SK-N-MC (cell line): ENCODE results near the gene UNC5C.

Source experiments
- DNase-seq: peaks from one replicate; pipeline ENCODE4 v3.0.0-alpha.2; 2011; ENCODE audit warnings: low read depth, low spot score
- H3K27ac ChIP-seq: fragments of 200-600 bp; sonication (generic); 2 replicates; pipeline ENCODE4 v1.5.1; 2016; ENCODE audit warnings: mixed run types
- H3K36me3 ChIP-seq: fragments of 200-600 bp; sonication (generic); 2 replicates; pipeline ENCODE4 v1.6.1; 2017; ENCODE audit warnings: antibody characterized with exemption, low read length, mixed read lengths; ENCODE audit not compliant: insufficient read depth
- H3K4me3 ChIP-seq: fragments of 200-600 bp; sonication (generic); 2 replicates; pipeline ENCODE4 v1.5.1; 2016
- H3K9ac ChIP-seq: fragments of 200-600 bp; sonication (generic); 2 replicates; pipeline ENCODE4 v1.8.0; 2017; ENCODE audit warnings: mixed run types, mixed read lengths; ENCODE audit not compliant: insufficient read length
- H3K9me3 ChIP-seq: fragments of 200-600 bp; sonication (generic); 2 replicates; pipeline ENCODE4 v1.6.1; 2017; ENCODE audit warnings: low read depth, mild to moderate bottlenecking, antibody characterized with exemption, low read length, moderate library complexity, mixed read lengths
- EZH2 ChIP-seq: fragments of 200-600 bp; sonication (generic); IDR thresholded peaks from one replicate; pipeline ENCODE4 v1.6.1; 2017; ENCODE audit warnings: antibody characterized with exemption
- FOXP2 ChIP-seq: optimal IDR thresholded peaks from 2 replicates; pipeline ENCODE3; 2011; ENCODE audit warnings: mild to moderate bottlenecking, moderate library complexity; ENCODE audit not compliant: insufficient read depth; ENCODE audit errors: extremely low read length, control extremely low read depth
- POLR2AphosphoS5 ChIP-seq: IDR thresholded peaks from 2 replicates; pipeline ENCODE4 v1.6.1; 2012; ENCODE audit warnings: mild to moderate bottlenecking, low read depth, low read length, borderline replicate concordance

Gene UNC5C

GRCh38 chr4:95251568-95251967 lies 297.2 kb downstream of the UNC5C start:
- TF ChIP-seq FOXP2 (no peak), POLR2AphosphoS5 (no peak), EZH2 (no peak)
- Histone ChIP-seq H3K9me3 (no peaks in the 10 kb centered on the region), H3K4me3 (no peak overlapping the region), H3K27ac (no peak overlapping the region), H3K9ac (no peak overlapping the region), H3K36me3 (no peaks in the 10 kb centered on the region)
- DNase-seq: no peak

GRCh38 chr4:95250544-95251137 lies 298.1 kb downstream of the UNC5C start:
- H3K9ac ChIP-seq: no peak overlapping the region
- H3K36me3 ChIP-seq: no peaks in the 10 kb centered on the region
- H3K27ac ChIP-seq: no peak overlapping the region
- H3K9me3 ChIP-seq: no peaks in the 10 kb centered on the region
- H3K4me3 ChIP-seq: no peak overlapping the region
- no peak for TF ChIP-seq EZH2
- no peak for TF ChIP-seq POLR2AphosphoS5
- TF ChIP-seq FOXP2: no peak
- DNase-seq: peak; percentile 34

DNA sequence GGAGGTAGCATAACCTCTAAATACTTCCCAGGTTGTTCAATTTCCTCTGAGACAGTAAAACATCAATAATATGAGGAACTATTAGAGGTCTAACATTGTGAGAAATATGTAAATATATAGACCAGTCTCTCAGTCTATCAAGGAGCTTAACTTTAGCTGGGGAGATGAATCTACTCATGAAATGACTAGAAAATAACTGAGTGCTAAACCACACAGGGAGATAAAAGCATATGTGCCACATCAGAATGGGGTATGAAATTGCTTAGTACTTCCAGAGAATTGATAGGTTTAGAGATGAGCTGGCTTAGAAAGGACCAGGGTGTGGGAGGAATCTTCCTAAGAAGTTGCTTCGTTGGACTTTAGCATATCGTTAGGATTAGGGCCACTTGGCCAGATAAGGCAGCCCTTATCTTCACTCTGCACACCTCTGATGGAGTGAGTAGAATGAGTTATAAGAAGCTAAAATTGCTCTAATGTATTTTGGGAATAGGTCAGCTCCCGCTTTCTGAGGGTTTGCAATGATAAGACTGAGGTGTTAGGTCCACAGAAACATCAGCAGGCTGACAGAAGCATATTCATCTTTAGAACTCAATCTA lies 299.2 kb downstream of the UNC5C start:
- Histone ChIP-seq H3K36me3 (no peaks in the 10 kb centered on the region), H3K9ac (no peak overlapping the region), H3K27ac (no peak overlapping the region), H3K4me3 (no peak overlapping the region), H3K9me3 (no peaks in the 10 kb centered on the region)
- no peak for TF ChIP-seq FOXP2
- TF ChIP-seq EZH2: no peak
- no peak for DNase-seq

GRCh38 chr4:95248720-95249425 lies 299.9 kb downstream of the UNC5C start:
- TF ChIP-seq FOXP2 (no peak), EZH2 (no peak), POLR2AphosphoS5 (no peak)
- no peak overlapping the region for H3K4me3 ChIP-seq
- DNase-seq: no peak
- no peaks in the 10 kb centered on the region for H3K9me3 ChIP-seq
- no peaks in the 10 kb centered on the region for H3K36me3 ChIP-seq
- H3K9ac ChIP-seq: no peak overlapping the region
- no peak overlapping the region for H3K27ac ChIP-seq

DNA sequence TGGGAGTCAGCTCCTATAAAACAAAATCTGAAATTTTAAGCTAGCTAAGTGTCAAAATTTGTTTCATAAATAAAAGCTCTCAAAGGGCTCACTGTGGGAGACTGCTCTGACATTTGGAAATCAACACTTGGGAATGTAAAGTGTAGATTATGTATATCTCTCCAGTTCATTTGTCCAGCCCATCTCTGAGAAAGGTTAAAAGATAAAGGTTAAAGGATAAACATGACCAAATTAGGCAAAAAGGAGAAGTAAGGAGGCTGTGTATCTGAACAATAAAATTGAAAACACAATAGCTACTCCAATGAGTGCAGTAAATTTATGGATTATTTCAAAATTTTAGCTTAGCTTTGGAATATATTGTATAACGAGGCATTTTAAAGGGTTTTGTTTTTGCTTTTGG lies 304.9 kb downstream of the UNC5C start:
- TF ChIP-seq POLR2AphosphoS5: no peak
- TF ChIP-seq EZH2: no peak
- no peak for TF ChIP-seq FOXP2
- no peak overlapping the region for H3K4me3 ChIP-seq
- no peaks in the 10 kb centered on the region for H3K9me3 ChIP-seq
- DNase-seq: no peak
- H3K36me3 ChIP-seq: no peaks in the 10 kb centered on the region
- H3K27ac ChIP-seq: no peak overlapping the region
- H3K9ac ChIP-seq: no peak overlapping the region

- no peak overlapping the region for H3K4me3 ChIP-seq
- DNase-seq: no peak
- H3K9me3 ChIP-seq: no peaks in the 10 kb centered on the region
- H3K27ac ChIP-seq: no peak overlapping the region
- H3K9ac ChIP-seq: no peak overlapping the region
- TF ChIP-seq EZH2 (no peak), FOXP2 (no peak), POLR2AphosphoS5 (no peak)
- H3K36me3 ChIP-seq: no peaks in the 10 kb centered on the region
These were observed 310.2 kb downstream of the UNC5C start for GRCh38 chr4:95238554-95238953.

GRCh38 chr4:95232358-95233156 lies 316.2 kb downstream of the UNC5C start:
- H3K36me3 ChIP-seq: no peaks in the 10 kb centered on the region
- H3K9me3 ChIP-seq: no peaks in the 10 kb centered on the region
- no peak for DNase-seq
- peak overlapping the region; percentile 33 for H3K9ac ChIP-seq
- TF ChIP-seq FOXP2 (no peak), EZH2 (no peak), POLR2AphosphoS5 (no peak)
- H3K27ac ChIP-seq: peak overlapping the region; percentile 78
- peak overlapping the region; percentile 44 for H3K4me3 ChIP-seq

DNA sequence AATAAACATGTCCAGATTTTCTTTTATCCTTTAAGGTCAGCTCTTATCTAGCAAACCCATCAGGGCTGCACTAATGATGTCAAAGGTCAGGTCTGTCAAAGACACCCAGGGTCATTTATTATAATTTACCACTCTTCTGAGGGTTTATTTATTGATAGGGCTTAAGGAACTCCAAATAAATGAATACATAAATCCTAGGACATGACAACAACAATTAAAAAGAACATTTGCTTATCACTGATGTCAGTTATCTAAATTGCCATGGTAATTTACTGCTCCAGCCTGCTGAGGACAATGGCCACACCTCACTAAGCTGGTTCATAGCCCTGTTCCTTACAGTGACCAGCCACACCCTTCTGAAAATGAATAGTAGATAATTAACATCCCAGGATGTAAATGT lies 317.1 kb downstream of the UNC5C start:
- no peak for DNase-seq
- no peak overlapping the region for H3K4me3 ChIP-seq
- no peaks in the 10 kb centered on the region for H3K9me3 ChIP-seq
- H3K27ac ChIP-seq: no peak overlapping the region
- no peak overlapping the region for H3K9ac ChIP-seq
- no peak for TF ChIP-seq FOXP2
- no peak for TF ChIP-seq EZH2
- TF ChIP-seq POLR2AphosphoS5: no peak
- no peaks in the 10 kb centered on the region for H3K36me3 ChIP-seq
